Common myeloid progenitor, CD34-positive (primary cell): ENCODE data around the gene ARHGAP25.

Experiments used
- CTCF ChIA-PET: fragments of 350-600 bp; sonication (Branson Sonifier 250); formaldehyde crosslinking; loops from one replicate; lab custom pipeline; 2021; ENCODE audit warnings: antibody characterized with exemption; lab: Charles Lee
- POLR2A ChIA-PET: fragments of 350-600 bp; sonication (Branson Sonifier 250); formaldehyde crosslinking; loops from one replicate; lab custom pipeline; 2021; ENCODE audit warnings: antibody characterized with exemption; lab: Charles Lee
- DNase-seq, 3 donors: peaks; one replicate each; pipeline versions ENCODE4 v3.0.0 to v3.0.0-alpha.2; 2013
- H3K27ac ChIP-seq, 2 experiments: 1 replicate in 1 of 2; 2 replicates in 1 of 2; pipeline ENCODE4 v1.7.0; 2013; ENCODE audit warnings: inconsistent platforms in 2 of 2, low read length in 2 of 2, mild to moderate bottlenecking in 2 of 2, low read depth in 1 of 2, moderate library complexity in 1 of 2; ENCODE audit not compliant: severe bottlenecking in 2 of 2, insufficient read depth in 1 of 2, poor library complexity in 1 of 2
- H3K27me3 ChIP-seq, 5 experiments: replicated peaks in 2 of 5; 1 replicate in 3 of 5; 2 replicates in 2 of 5; pipeline versions ENCODE4 v1.6.1 to v1.7.0; 2013; ENCODE audit warnings: low read length in 4 of 5, mild to moderate bottlenecking in 2 of 5, moderate library complexity in 2 of 5, inconsistent platforms in 1 of 5; ENCODE audit not compliant: insufficient read depth in 5 of 5, control insufficient read depth in 4 of 5
- H3K36me3 ChIP-seq, 4 experiments: 1 replicate in 2 of 4; 2 replicates in 2 of 4; pipeline versions ENCODE4 v1.6.1 to v1.7.0; 2013; ENCODE audit warnings: low read length in 3 of 4, control low read depth in 1 of 4, mild to moderate bottlenecking in 1 of 4; ENCODE audit not compliant: control insufficient read depth in 4 of 4, insufficient read depth in 4 of 4
- H3K4me1 ChIP-seq, 4 experiments: 1 replicate in 3 of 4; 2 replicates in 1 of 4; pipeline versions ENCODE4 v1.6.1 to v1.7.1; 2013; ENCODE audit warnings: low read length in 3 of 4, mild to moderate bottlenecking in 3 of 4, control low read depth in 1 of 4, inconsistent platforms in 1 of 4, moderate library complexity in 1 of 4; ENCODE audit not compliant: control insufficient read depth in 4 of 4, insufficient read depth in 4 of 4; ENCODE audit errors: control extremely low read depth in 1 of 4
- H3K4me3 ChIP-seq, 7 experiments: 1 replicate in 4 of 7; 2 replicates in 3 of 7; pipeline versions ENCODE4 v1.5.1 to v1.7.0; 2013; ENCODE audit warnings: mild to moderate bottlenecking in 7 of 7, low read length in 6 of 7, moderate library complexity in 6 of 7, inconsistent platforms in 2 of 7, low read depth in 2 of 7, control low read depth in 1 of 7; ENCODE audit not compliant: insufficient read depth in 4 of 7, control insufficient read depth in 1 of 7; ENCODE audit errors: extremely low read depth in 1 of 7
- H3K9me3 ChIP-seq, 5 experiments: 1 replicate in 4 of 5; 2 replicates in 1 of 5; pipeline versions ENCODE4 v1.6.1 to v1.7.1; 2013; ENCODE audit warnings: low read length in 4 of 5, mild to moderate bottlenecking in 2 of 5, inconsistent platforms in 1 of 5, low read depth in 1 of 5, moderate library complexity in 1 of 5; ENCODE audit not compliant: control insufficient read depth in 4 of 5, insufficient read depth in 2 of 5; ENCODE audit errors: control extremely low read depth in 1 of 5
- WGBS: methylation state at CpG from one replicate; pipeline ENCODE4 v1.1.5; 2013; ENCODE audit not compliant: insufficient coverage; 5-methylcytosine and 5-hydroxymethylcytosine counted together

The ARHGAP25 gene

GRCh38 chr2:68762100-68762499 lies 27.5 kb downstream of the ARHGAP25 start:
- Histone ChIP-seq H3K4me1 (peaks cover 48 to 76% (median 56%) of the 10 kb centered on the region in 4 experiments), H3K36me3 (peaks cover 0 to 11% (median 0%) of the 10 kb centered on the region in 4 experiments), H3K27me3 (no peaks in the 10 kb centered on the region), H3K4me3 (peak overlapping the region in 1 of 7 experiments; percentile 38), H3K27ac (peak overlapping the region; percentile 67 to 79), H3K9me3 (peaks cover 0 to 4% (median 0%) of the 10 kb centered on the region in 5 experiments)
- WGBS = no CpG with 5 or more reads among the region's 2 CpGs
- DNase-seq = peak in 1 of 3 donors; percentile 51
- CTCF ChIA-PET = interaction anchor here (0.9 to 2.6 kb wide), 12 partner anchors 10 to 148 kb away, joined by 3 to 19 read pairs (median 3); no protein-coding TSS in a partner anchor
- POLR2A ChIA-PET = no interaction called here

GRCh38 chr2:68762665-68763064 lies 28.1 kb downstream of the ARHGAP25 start:
- Histone ChIP-seq H3K27me3 (no peaks in the 10 kb centered on the region), H3K36me3 (peaks cover 0 to 12% (median 0%) of the 10 kb centered on the region in 4 experiments), H3K4me1 (peaks cover 52 to 82% (median 62%) of the 10 kb centered on the region in 4 experiments), H3K9me3 (no peaks in the 10 kb centered on the region), H3K27ac (peak overlapping the region; percentile 67 to 79), H3K4me3 (peak overlapping the region in 1 of 7 experiments; percentile 38)
- peak; percentile 67 to 96 (median 92) for DNase-seq
- ChIA-PET POLR2A (interaction anchor here (0.7 kb wide), 1 partner anchor 12 kb away, joined by 3 read pairs; no protein-coding TSS in a partner anchor), CTCF (interaction anchor here (0.9 to 2.6 kb wide), 11 partner anchors 10 to 59 kb away, joined by 3 to 19 read pairs (median 3); no protein-coding TSS in a partner anchor)

GRCh38 chr2:68764041-68764805 lies 29.6 kb downstream of the ARHGAP25 start:
- Histone ChIP-seq H3K4me1 (peaks cover 65 to 97% (median 75%) of the 10 kb centered on the region in 4 experiments), H3K27me3 (no peaks in the 10 kb centered on the region), H3K36me3 (peaks cover 0 to 15% (median 0%) of the 10 kb centered on the region in 4 experiments), H3K9me3 (no peaks in the 10 kb centered on the region), H3K4me3 (peak overlapping the region in 4 of 7 experiments; percentile 37 to 62 (median 54)), H3K27ac (peak overlapping the region; percentile 41 to 79)
- CTCF ChIA-PET = interaction anchor here (0.9 to 3.5 kb wide), 12 partner anchors 9 to 55 kb away, joined by 3 to 26 read pairs (median 4); partner anchors contain the start of gene ARHGAP25
- DNase-seq = no peak
- 80% methylated on average over 6 of the region's 6 CpGs for WGBS
- POLR2A ChIA-PET = interaction anchor here (0.6 to 1.0 kb wide), 2 partner anchors 11 to 303 kb away, joined by 3 to 5 read pairs; no protein-coding TSS in a partner anchor

GRCh38 chr2:68764806-68765311 lies 30.2 kb downstream of the ARHGAP25 start:
- Histone ChIP-seq H3K4me1 (peaks cover 69 to 99% (median 81%) of the 10 kb centered on the region in 4 experiments), H3K9me3 (no peaks in the 10 kb centered on the region), H3K27ac (peak overlapping the region; percentile 41 to 79), H3K4me3 (peak overlapping the region in 6 of 7 experiments; percentile 9 to 62 (median 44)), H3K36me3 (peaks cover 0 to 21% (median 0%) of the 10 kb centered on the region in 4 experiments), H3K27me3 (no peaks in the 10 kb centered on the region)
- POLR2A ChIA-PET = interaction anchor here (1.0 kb wide), 1 partner anchor 10 kb away, joined by 5 read pairs; no protein-coding TSS in a partner anchor
- WGBS = 83% methylated on average over 2 of the region's 5 CpGs
- CTCF ChIA-PET = interaction anchor here (0.9 to 3.5 kb wide), 12 partner anchors 9 to 56 kb away, joined by 3 to 26 read pairs (median 4); partner anchors contain the start of gene ARHGAP25
- peak in 1 of 3 donors; percentile 59 for DNase-seq

- ChIA-PET POLR2A (interaction anchor here (1.1 kb wide), 1 partner anchor 9 kb away, joined by 4 read pairs; no protein-coding TSS in a partner anchor), CTCF (interaction anchor here (0.6 to 3.5 kb wide), 11 partner anchors 9 to 1039 kb away, joined by 3 to 26 read pairs (median 4); no protein-coding TSS in a partner anchor)
- Histone ChIP-seq H3K4me1 (peaks cover 77 to 100% (median 91%) of the 10 kb centered on the region in 4 experiments), H3K27ac (peak overlapping the region; percentile 17 to 79), H3K4me3 (peak overlapping the region in 4 of 7 experiments; percentile 35 to 50 (median 40)), H3K36me3 (peaks cover 0 to 21% (median 0%) of the 10 kb centered on the region in 4 experiments), H3K9me3 (no peaks in the 10 kb centered on the region), H3K27me3 (no peaks in the 10 kb centered on the region)
- WGBS = 34% methylated on average over 3 of the region's 4 CpGs
- peak in 1 of 3 donors; percentile 60 for DNase-seq
Measured at GRCh38 chr2:68765739-68766375, 31.2 kb downstream of the ARHGAP25 start.

GRCh38 chr2:68766376-68766845 lies 31.8 kb downstream of the ARHGAP25 start:
- Histone ChIP-seq H3K4me1 (peaks cover 81 to 100% (median 95%) of the 10 kb centered on the region in 4 experiments), H3K27me3 (no peaks in the 10 kb centered on the region), H3K27ac (peak overlapping the region; percentile 29 to 79), H3K36me3 (peaks cover 0 to 25% (median 0%) of the 10 kb centered on the region in 4 experiments), H3K4me3 (peak overlapping the region in 6 of 7 experiments; percentile 16 to 50 (median 36)), H3K9me3 (no peaks in the 10 kb centered on the region)
- POLR2A ChIA-PET = interaction anchor here (1.1 kb wide), 1 partner anchor 8 kb away, joined by 4 read pairs; no protein-coding TSS in a partner anchor
- CTCF ChIA-PET = interaction anchor here (0.6 to 3.5 kb wide), 11 partner anchors 9 to 1038 kb away, joined by 3 to 26 read pairs (median 4); no protein-coding TSS in a partner anchor
- peak; percentile 50 to 89 (median 84) for DNase-seq
- WGBS = 0% methylated on average over 5 of the region's 5 CpGs
